NCI-H1417 (cell line): ENCODE measurements around the gene RHEB.

Experiments used
- DNase-seq, 3 experiments: peaks; one replicate each; lab custom pipeline; 2025; lab: John Stamatoyannopoulos, UW

Gene RHEB

DNA sequence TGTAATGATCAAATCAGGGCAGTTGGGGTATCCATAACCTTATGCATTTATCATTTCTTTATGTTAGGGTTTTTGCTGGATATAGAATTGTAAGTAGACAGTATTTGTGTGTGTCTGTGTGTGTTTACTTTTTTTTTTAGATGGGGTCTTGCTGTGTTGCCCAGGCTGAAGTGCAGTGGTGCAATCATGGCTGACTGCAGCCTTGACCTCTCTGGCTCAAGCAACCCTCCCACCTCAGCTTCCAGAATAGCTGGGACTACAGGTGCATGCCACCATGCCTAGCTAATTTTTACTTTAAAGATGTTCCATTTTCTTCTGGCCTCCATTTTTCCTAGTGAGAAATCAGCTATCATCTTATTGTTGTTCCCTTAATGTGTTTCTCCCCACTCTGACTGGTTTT lies 10.1 kb upstream of the RHEB start:
- DNase-seq: no peak

DNA sequence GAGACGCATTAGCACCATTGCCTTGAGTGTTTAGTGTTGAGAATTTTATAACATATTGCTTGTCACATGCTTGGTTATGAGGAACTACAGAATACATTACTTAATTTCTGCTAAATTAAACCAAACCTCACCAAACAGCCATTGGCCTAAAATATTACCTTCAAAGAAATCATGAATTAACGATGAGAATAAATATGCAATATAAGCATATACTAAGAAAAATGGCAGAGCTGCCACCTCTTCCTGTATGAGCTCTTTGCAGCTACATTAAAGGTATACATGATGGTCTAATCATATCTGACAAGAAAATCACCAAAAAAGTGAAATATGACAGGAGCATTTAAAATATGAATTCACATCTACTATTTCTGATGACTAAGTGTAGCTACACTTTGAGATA lies 5.2 kb upstream of the RHEB start:
- DNase-seq: no peak

DNA sequence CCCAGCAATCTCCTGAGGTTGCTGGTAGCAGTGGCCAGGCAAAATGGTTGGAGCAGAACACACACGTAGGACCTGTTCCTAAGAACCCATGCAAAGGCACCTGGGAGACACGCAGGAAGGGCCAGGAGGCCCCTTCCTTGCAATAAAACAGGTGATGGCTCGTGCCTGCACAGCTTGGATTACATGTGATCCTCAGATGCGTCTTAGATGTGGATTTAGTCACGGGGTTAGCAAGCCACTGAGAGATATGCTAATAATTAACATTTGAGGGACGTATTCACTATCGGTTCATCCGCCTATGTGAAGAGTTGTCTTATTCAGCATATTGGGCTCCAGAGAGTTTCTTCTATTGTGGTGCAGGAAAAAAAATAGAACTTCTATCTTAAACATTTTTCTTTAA lies 4.6 kb upstream of the RHEB start:
- DNase-seq: no peak

DNA sequence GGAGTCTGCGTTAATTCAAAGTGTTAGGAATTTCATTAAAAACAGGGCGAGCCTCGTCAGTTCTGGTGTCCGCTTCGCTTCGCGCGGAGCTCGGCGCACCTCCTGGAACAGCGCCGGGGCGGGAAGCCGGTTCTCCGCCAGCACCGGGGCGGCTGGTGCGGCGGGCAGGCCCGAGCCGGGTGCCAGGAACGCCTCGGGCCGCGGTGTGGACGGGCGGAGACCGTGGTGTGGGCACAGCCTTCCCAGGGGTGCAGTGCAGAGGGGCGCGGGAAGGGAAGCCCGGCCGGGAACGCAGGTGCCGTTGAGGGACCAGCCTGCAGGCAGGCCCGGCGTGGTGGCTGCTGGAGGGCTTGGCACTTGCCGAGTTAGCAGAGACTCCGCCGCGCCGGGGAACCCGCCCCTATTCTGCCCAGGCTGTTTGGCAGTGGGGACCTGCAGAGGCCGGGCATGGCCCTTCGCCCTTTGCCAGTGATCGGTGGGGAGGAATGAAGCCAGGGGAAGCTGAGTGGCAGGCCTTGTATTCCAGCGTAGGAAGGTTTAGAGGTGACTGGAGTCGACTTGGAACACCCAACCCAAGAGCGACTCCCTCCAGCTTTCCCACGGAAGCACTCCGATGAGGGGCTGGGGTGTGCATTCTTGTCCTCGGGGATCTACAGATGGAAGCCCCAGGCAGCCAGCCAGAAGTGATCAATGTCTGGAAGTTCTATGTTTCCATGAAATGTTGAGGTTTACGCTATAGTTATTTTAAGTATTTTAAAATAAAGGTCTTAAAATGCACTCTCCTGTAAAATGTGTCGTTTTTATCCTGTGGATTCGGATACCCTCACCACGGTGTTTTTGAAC lies 945 bp upstream of the RHEB start:
- peak in 2 of 3 experiments; percentile 91 to 93 for DNase-seq

DNA sequence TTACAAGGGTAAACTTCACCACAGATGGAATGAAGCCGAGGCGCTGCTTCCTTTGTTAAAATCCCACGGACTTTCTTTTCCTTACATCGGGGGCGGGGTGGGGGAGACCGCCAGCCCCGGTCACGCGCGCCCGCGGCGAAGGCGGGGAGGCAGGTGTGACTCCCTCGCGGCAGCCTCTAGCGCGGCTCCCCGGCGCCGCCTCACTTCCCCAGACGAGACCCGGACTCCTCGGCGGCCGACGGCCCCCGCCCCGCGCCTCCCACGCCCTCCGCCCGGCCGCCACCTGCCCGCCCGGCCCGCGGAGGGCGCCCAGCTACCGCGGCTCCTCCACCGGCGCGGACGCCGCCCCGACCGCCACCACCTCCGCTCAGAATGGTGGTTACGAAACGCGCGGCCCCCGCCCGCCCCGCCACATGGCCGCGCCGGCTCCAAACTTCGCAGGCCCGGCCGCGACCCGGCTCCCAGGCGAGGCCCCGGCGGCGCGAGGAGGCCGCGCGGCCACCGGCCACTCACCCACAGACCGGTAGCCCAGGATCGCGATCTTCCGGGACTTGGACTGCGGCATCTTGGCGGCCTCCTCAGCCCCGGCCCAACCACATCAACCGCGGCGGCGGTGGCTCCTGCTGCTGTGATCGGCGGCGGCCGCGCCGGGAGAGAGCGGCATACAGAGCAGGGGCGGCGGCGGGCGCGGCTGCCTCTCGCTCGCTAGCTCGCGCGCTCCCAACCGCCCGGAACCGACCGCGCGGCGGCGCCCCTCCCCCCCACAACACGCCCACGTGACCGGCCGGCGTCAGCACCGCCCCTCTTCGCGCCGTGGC lies 539 bp downstream of the RHEB start:
- peak; percentile 35 to 80 (median 75) for DNase-seq

DNA sequence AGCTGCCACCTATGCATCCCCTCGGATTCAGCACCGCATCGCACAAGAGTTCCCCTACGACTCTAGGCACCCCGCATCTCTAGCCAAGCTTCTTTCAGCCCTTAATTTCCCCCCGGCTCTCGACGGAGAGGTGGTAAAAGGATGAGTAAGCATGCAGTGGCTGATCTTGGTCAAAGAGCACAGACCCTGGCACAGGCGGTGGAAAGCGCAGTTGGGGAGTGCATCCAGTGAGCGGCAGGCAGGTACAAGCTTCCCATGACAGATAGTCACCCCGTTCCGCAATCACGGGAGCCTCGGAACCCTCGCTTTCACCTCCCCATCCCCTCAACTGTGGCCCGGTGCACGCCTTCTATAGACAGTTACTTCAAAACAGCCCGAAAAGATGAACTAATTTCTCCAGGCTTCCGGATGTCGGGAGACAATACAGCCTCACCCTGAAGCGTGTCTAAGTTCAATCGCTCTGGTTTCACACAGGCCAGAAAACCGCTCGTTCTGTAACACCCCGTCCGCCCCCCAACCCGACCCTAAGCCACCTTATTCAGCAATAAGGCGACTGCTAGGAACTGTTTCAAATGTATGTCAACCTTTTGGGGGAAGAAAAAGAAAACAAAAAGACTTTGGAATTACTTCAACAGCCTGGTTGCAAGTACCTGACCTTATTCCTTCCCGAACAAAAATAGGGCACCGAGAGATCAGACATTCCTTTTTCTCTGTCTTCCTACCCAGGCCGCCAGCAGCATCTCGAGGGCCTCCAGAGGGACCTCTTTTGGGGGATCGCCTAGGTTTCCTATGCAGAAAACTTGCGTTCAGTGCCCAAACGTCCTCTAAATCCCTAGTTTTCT lies 1.4 kb downstream of the RHEB start:
- peak; percentile 33 to 73 (median 61) for DNase-seq

DNA sequence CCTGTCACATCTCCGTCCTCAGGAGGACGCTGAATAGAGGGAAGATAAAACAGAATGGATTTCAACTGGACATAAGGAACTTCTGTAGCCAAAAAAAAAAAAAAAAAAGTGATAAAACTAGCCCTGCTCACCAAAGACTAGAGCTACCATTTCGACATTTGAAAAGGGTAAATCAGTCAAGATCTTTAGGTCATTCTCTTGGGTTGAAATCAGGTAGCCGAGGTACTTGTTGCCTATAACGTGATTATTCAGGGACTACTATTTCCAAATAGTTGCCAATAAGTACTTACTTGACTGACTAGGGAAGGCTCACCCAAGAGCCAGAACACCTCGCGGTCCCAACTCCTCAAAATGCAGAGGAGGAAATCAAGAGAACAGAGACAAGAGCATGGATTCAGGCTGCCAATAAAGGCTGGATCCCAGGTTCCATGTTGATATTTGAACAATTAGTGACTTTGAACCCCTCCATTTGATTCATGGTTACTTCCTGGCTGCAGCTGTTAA lies 2.0 kb downstream of the RHEB start:
- DNase-seq: no peak

DNA sequence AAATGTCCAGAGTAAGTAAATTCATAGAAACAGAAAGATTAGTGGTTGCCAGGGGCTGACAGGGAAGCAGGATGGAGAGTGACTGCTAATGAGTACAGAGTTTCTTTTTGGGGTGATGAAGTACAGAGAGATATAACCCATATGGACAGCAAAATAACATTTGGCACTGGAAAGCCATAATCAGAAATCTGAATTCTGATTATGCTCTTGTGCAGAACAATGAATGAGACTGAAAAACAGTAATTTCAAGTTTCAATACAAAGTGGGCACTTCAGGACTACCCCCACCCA lies 4.5 kb downstream of the RHEB start:
- no peak for DNase-seq

DNA sequence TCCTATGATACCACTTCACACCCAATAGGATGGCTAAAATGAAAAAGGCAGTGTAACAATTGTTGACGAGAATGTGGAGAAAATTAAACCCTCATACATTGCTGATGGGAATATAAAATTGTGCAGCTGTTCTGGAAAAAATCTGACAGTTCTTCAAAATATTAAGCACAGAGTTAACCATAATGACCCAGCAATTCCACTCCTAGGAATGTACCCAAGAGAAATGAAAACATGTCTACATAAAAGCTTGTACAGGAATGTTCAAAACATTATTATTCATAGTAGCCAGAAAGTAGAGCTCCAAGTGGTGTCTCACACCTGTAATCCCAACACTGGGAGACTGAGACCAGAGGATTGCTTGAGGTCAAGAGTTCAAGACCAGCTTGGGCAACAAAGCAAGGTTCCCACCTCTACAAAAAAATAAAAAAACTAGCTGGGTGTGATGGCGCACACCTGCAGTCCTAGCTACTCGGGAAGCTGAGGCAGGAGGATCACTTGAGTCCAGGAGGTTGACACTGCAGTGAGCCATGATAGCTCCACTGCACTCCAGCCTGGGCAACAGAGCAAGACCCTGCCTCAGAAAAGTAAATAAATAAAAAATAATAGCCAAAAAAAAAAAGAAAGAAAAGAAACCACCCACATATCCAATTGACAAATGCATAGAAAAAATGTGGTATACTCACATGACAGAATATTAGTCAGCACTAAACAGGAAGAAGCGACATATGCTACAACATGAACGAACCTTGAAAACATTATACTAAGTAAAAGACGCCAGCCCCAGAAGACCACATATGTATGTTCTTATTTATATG lies 5.0 kb downstream of the RHEB start:
- DNase-seq: no peak

DNA sequence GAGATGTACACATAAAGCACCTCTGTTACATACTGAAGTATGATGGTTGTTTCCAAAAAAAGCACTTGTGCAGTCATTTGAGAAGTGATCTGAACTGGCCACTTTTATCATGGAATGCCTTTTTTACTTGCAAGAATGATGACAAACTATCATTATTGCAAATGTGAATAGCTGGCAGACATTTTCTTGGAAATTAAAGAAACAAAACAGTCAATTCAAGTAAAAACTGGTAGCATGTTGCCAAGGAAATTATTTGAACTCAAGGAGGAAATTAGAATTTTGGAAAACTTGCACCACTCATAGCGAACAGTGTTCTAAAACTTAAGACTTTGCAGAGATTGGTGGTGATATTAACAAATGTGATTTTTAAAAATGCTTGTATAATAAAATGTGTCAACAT lies 6.6 kb downstream of the RHEB start:
- no peak for DNase-seq

DNA sequence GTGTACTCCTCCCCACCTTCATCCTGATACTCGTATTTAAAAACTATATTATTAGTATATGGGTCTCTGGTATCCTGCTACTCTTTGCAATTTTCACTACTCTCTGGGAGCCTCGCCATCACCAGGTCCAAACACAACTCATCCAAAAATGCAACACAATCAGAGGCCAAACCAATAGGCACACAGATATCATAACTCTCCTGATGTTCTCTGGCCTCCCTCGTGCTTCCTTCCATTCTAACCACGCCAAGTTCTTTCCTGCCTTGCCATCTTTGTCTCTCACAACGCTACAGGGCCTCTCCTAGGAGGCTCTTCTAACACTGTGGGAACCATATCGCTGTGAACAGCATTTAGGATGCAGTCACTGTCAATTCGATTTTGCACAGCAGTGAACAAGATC lies 7.3 kb downstream of the RHEB start:
- no peak for DNase-seq

DNA sequence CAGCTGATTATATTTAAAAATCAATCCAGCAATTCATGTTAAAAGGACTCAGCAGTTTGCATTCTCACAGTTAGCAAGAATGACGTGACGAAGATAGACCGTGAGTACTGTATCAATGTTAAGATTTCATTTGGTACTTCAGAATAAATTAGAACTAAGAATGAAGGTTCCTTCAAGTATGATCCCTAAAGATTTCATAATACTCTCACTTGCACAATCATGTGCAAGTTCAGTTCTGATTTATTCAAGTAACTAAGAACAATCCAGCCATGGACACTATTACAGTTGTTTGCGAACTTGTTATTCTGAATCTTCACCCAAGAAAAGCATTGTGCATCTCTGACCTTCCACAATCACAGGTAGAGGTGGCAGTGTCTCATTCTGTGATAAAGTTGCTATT lies 7.7 kb downstream of the RHEB start:
- DNase-seq: no peak

DNA sequence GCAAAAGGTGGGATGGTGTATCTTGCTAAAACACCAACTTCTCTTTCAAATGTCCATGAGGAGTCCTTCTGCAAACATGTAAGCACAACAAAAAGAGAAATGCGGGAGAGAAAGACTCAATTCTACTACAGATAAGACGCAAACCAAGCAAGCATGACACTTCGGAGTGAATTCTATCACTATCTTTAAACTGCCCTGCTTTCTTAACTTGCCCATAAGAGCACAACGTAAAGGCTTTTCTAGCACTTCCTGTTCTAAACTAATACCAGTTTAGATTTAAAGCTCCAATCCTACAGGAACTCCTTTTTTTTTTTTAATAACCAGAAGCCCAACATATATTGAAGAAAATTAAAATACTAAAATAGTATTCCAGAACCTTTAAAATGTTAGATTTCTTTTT lies 8.4 kb downstream of the RHEB start:
- no peak for DNase-seq

DNA sequence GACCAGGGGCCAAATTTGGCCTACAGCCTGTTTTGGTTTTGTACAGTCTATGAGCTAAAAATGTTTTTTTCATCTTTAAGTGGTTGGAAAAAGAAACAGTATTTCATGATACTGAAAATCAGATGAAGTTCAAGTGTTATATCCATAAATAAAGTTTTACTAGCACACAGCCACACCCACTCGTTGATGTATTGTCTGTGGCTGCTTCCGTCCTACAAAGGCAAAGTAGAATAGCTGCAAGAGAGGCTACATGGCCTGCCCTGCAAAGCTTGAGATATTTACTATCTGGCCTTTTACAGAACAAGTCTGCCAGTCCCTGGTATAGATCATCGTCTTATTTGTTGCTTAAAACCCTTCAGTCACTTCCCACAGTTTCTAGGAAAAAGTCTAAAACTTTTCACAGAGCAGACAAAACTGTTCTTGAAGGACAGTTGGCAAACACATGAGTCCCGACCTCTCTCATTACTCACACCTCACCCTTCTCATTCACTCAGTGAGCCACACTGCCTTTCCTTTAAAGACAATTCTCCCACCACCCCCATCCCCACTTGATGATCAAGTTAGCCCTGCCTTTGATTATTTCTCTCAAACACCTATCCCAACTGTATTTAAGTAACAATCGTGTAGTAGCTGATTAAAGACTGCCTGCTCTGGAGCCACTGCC lies 9.9 kb downstream of the RHEB start:
- no peak for DNase-seq

DNA sequence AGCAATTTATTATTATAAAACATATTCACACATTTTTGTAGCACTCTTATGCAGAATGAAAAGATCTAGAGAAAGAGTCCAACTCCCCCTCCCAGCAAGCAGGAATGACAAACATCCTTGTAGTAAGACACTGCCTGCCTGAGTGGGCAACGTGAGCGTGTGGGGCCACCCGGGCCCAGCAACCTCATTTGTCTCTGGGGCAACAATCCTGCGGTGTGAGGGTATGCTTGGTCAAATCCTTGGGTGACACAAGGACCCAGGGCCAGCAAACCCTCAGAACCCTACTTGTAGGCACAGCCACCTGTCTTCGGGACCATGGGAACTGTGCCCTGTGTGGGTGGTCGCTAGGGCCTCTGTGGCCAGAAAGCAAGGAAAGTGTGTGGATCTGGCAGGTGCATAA lies 10.7 kb downstream of the RHEB start:
- no peak for DNase-seq

DNA sequence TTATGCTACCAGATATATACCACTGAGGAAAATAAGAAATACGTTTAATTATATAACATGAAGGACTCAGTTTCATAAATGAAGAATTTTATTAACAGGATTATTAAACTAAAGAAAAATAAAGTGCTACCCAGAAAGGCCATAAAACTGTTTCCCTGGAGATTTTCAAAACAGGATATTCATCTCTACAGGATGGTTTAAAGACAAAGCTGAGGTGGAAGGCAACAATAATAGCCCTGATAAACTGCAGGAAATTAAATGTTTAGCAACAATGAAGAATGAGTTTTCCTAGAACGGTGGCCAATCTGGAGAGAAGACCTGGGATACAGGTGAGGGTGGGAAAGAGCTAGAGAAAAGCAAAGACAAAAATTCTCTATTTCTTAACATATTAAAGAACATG lies 11.9 kb downstream of the RHEB start:
- no peak for DNase-seq

DNA sequence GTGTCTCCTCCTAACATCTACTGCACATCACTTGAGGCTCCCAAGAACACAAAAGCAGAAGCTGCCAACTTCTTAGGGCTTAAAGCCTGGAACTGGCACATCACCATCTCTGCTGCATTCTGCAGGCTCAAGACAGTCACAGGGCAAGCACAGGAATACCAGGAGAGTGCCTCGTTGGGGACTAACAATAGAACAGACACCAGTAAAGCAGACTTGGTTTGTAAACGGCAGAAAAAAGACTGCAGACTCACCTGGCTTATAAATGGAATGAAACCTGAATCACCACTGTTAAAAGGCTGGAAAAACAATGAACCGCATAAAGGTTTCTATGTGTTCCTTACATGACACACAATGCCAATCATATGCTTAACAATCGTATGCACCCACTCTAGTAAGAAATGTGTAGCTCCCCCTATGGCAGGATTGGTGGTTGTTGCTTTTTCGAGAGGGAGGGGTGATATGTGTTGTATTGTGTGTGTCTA lies 12.8 kb downstream of the RHEB start:
- peak in 2 of 3 experiments; percentile 5 to 30 for DNase-seq

DNA sequence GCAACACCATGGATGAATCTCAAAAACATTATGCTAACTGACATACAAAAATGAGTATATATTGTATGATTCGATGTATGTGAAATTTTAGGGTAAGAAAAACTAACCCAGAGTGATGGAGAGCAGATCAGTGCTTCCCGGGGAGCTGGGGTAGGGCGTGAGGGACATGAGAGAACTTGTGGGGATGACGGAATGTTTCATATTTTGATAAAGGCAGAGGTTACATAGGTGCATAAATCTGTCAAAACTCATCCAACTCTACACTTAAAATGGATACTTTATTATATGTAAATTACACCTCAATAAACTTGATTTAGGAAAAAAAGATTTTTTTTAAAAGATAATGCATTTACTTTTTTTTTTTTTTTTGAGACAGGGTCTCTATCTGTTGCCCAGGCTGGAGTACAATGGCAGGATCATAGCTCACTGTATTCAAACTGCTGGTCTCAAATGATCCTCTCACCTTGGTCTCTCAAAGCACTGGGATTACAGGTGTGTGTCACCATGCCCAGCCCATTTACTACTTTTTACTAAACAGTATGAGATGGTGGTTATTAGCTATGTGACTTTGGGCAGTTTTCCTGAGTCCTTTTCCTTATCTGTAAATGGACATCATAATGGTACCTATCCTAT lies 13.7 kb downstream of the RHEB start:
- DNase-seq: no peak

DNA sequence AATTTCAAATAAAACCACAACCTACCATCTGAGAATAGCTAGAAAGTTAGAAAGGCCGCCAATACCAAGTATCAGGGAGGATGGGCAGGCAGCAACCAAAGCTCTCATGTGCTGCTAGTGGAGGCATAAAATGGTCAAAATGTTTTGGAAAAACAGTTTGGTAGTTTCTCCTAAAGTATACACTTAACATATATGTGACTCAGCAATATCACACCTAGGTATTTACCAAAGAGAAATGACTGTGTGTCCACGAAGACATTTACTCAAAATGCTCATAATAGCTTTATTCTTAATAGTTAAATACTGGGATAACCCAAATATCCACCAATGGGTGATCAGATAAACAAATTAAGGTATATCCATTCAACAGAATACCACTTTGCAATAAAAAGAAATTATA lies 14.3 kb downstream of the RHEB start:
- no peak for DNase-seq

DNA sequence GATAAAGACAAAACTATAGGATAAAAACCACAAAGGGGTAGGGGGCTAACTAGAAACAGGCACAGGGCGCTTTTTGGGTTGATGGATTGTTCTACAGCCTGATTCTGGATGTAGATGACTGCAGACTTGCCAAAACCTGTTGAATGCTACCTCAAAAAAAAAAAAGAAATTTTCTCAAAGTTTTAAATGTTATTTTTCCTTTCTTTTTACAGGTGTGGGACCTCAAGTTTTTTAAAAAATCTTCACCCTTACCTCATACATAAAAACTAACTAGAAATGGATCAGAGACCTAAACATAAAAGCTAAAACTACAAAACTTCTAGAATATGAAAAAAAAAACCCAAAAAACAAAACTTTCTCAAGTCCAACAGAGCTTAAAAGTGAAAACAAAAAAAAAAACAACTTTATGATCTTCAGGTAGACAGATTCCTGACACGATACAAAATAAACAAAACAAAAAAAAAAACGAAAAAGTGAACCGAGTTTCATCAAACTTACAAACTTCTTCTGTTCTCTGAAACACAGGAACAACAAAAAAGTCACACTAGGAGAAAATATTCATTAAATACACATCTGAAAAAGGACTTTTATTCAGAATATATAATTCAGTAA lies 14.9 kb downstream of the RHEB start:
- DNase-seq: no peak
